Lower leg skin (tissue), 3 donors: ENCODE measurements around the gene NCS1.

Experiments used
- POLR2A ChIP-seq, 2 donors: fragments of 450-650 bp; IDR thresholded peaks; one replicate each; pipeline ENCODE4 v1.6.1; 2016 to 2017; ENCODE audit warnings: antibody characterized with exemption in 2 of 2, mild to moderate bottlenecking in 1 of 2, moderate library complexity in 1 of 2
- TF ChIP-seq, protein P1 (sequence below), 3 donors: fragments of 450-650 bp; IDR thresholded peaks; one replicate each; pipeline ENCODE4 v1.5.1; 2016; ENCODE audit warnings: antibody characterized with exemption in 3 of 3, mild to moderate bottlenecking in 3 of 3, moderate library complexity in 2 of 3

DNA sequence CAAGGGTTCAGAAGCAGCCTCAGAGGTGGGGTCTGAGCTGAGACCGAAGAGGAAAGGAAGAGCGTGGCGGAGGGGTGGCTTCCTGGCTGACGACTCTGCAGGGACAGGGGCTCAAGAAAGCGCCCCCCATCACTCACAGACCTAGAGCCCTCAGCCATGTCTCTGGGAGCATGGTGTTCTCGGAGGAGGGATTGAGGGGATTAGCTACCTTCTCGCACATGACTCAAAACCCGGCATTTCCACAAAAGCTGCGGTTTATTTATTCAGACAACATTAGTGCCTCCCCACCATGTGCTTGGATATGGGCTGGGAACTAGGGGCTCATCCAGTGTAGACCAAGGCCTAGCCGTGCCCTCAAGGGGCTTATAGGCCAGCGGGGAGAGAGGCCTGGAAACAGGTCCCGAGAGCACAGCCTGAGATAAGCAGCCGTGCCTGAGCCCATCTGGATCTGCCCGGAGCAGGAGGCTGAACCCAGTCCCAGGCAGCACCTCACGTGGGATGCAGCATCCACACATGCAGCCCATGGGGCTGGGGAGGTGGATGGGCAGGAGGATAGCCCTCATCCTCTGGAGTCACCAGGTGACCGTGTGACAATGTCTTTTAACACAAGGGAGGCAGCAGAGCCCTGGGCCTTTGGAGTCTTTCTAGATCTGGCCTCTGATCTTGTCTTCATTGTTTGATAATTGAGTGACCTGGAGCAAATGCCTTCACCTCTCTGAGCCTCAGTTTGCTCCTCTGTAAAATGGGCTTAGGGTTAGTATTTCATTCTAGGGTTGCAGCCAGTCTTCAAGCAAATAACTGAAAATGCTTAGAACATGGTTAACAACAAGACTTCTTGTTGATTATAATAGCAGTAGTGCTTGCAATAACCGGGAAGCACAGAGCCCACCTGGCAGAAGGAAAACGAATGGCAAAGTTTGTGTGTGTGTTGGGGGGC, 92.5 kb downstream of the NCS1 start:
- TF ChIP-seq, protein P1, sequence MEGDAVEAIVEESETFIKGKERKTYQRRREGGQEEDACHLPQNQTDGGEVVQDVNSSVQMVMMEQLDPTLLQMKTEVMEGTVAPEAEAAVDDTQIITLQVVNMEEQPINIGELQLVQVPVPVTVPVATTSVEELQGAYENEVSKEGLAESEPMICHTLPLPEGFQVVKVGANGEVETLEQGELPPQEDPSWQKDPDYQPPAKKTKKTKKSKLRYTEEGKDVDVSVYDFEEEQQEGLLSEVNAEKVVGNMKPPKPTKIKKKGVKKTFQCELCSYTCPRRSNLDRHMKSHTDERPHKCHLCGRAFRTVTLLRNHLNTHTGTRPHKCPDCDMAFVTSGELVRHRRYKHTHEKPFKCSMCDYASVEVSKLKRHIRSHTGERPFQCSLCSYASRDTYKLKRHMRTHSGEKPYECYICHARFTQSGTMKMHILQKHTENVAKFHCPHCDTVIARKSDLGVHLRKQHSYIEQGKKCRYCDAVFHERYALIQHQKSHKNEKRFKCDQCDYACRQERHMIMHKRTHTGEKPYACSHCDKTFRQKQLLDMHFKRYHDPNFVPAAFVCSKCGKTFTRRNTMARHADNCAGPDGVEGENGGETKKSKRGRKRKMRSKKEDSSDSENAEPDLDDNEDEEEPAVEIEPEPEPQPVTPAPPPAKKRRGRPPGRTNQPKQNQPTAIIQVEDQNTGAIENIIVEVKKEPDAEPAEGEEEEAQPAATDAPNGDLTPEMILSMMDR (IDR thresholded peaks at IDR 0.05), result no peak
- TF ChIP-seq POLR2A (IDR thresholded peaks at IDR 0.05), result no peak
